GM12872 (cell line): Measurements from ENCODE around the gene GPLD1.

ENCODE experiments used
- CTCF ChIP-seq: IDR thresholded peaks from 3 replicates; pipeline ENCODE4 v1.5.1; 2011; ENCODE audit warnings: low read depth, mild to moderate bottlenecking, low read length, moderate library complexity; ENCODE audit not compliant: insufficient read depth

GPLD1 gene

GRCh38 chr6:24494821-24495795 is 5.7 kb upstream of the GPLD1 start, which contains the start of gene ALDH5A1:
TSS of gene ALDH5A1 (plus strand) at chr6:24494969. CDS start at chr6:24494997, 28 bp downstream.
- TF ChIP-seq CTCF, result peak; percentile 48

GRCh38 chr6:24493945-24494820 is 4.8 kb upstream of the GPLD1 start:
- no peak for TF ChIP-seq CTCF

GRCh38 chr6:24492475-24492874 is 3.1 kb upstream of the GPLD1 start:
- 0 out of 3 replicates have a peak, but pooled peaks have one; percentile 26 for TF ChIP-seq CTCF

- no peak for TF ChIP-seq CTCF
These were observed 1.6 kb upstream of the GPLD1 start for GRCh38 chr6:24490948-24491347.

- TF ChIP-seq CTCF, result no peak
These were observed 503 bp upstream of the GPLD1 start for GRCh38 chr6:24489881-24490280.

GRCh38 chr6:24486065-24486464 is 3.3 kb downstream of the GPLD1 start:
- TF ChIP-seq CTCF, result no peak
